DOHH2 (cell line): ENCODE data around the gene PHLDB2.
A peak's percentile ranks its signal among the peaks of the same experiment; 100 is the strongest.

ENCODE experiments used
- H3F3A ChIP-seq: fragments of 200-600 bp; sonication (generic), shearing (Covaris generic); 2 replicates; pipeline ENCODE4 v1.6.0; 2016; ENCODE audit warnings: antibody characterized with exemption, mild to moderate bottlenecking; ENCODE audit not compliant: control insufficient read depth, insufficient read depth
- H3K27ac ChIP-seq: fragments of 200-600 bp; sonication (generic); 2 replicates; pipeline ENCODE4 v1.5.1; 2014; ENCODE audit warnings: low read depth, mild to moderate bottlenecking, low read length, moderate library complexity
- H3K27me3 ChIP-seq: fragments of 200-600 bp; sonication (generic); 2 replicates; pipeline ENCODE4 v1.6.1; 2014; ENCODE audit warnings: mild to moderate bottlenecking, low read length, mixed read lengths; ENCODE audit not compliant: control insufficient read depth
- H3K36me3 ChIP-seq: fragments of 200-600 bp; sonication (generic); 2 replicates; pipeline ENCODE4 v1.6.1; 2014; ENCODE audit warnings: mild to moderate bottlenecking, low read length, moderate library complexity, mixed read lengths; ENCODE audit not compliant: control insufficient read depth
- H3K4me1 ChIP-seq: fragments of 200-600 bp; sonication (generic); 2 replicates; pipeline ENCODE4 v1.6.1; 2014; ENCODE audit warnings: mild to moderate bottlenecking, low read length, mixed read lengths; ENCODE audit not compliant: control insufficient read depth
- H3K4me2 ChIP-seq: fragments of 200-600 bp; sonication (generic); 2 replicates; pipeline ENCODE4 v1.6.0; 2014; ENCODE audit warnings: mild to moderate bottlenecking, low read length, moderate library complexity
- H3K4me3 ChIP-seq: fragments of 200-600 bp; sonication (generic); 2 replicates; pipeline ENCODE4 v1.5.1; 2014; ENCODE audit warnings: mild to moderate bottlenecking, low read length, mixed read lengths
- H3K79me2 ChIP-seq: fragments of 200-600 bp; sonication (generic); 2 replicates; pipeline ENCODE4 v1.6.1; 2014; ENCODE audit warnings: mild to moderate bottlenecking, low read length, mixed read lengths; ENCODE audit not compliant: control insufficient read depth
- H3K9me2 ChIP-seq: fragments of 200-600 bp; sonication (generic); replicated peaks from 2 replicates; pipeline ENCODE4 v1.6.1; 2014; ENCODE audit warnings: mild to moderate bottlenecking, low read length, mixed read lengths; ENCODE audit not compliant: control insufficient read depth
- H3K9me3 ChIP-seq: fragments of 200-600 bp; sonication (generic); 2 replicates; pipeline ENCODE4 v1.6.1; 2014; ENCODE audit warnings: antibody characterized with exemption, low read length, mixed read lengths; ENCODE audit not compliant: control insufficient read depth, insufficient read depth
- H4K20me1 ChIP-seq: fragments of 200-600 bp; sonication (generic); 2 replicates; pipeline ENCODE4 v1.6.0; 2014; ENCODE audit warnings: low read depth, mild to moderate bottlenecking, antibody characterized with exemption, low read length, moderate library complexity; ENCODE audit not compliant: control insufficient read depth, insufficient read depth
- EZH2phosphoT487 ChIP-seq: fragments of 200-600 bp; sonication (generic); IDR thresholded peaks from 2 replicates; pipeline ENCODE4 v1.6.1; 2017; ENCODE audit warnings: borderline replicate concordance, mild to moderate bottlenecking, antibody characterized with exemption, low read length, moderate library complexity, mixed read lengths
- TF ChIP-seq, protein P1 (sequence below): fragments of 200-600 bp; sonication (generic); IDR thresholded peaks from one replicate; pipeline ENCODE4 v1.5.1; 2014; ENCODE audit warnings: antibody characterized with exemption, mild to moderate bottlenecking, low read depth, low read length; ENCODE audit not compliant: poor library complexity, severe bottlenecking

The PHLDB2 gene

DNA sequence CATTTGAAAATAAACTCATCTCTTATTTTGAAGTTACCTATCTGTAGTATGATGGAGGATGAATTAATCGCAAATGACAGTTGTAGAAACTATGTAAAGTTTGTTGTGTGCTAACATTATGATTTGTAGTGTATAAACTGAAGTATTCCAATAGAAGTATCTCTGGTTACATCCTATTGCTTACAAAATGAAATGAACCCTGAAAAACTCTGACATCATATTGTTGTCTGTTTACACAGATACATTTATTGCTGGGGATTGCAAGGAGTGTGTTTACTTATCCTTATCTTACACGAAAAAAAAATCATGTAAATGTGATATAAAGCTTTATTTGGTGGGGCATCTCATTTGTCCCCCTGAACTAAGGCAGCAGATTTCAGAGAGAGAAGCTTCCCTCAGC, 117.2 kb downstream of the PHLDB2 start:
- H3K4me1 ChIP-seq: peaks cover 23% of the 10 kb centered on the region
- H3K4me3 ChIP-seq: no peak overlapping the region
- peaks cover 24% of the 10 kb centered on the region for H3K27me3 ChIP-seq
- H3K9me2 ChIP-seq: no peaks in the 10 kb centered on the region
- H3K4me2 ChIP-seq: no peak overlapping the region
- peaks cover 24% of the 10 kb centered on the region for H3K79me2 ChIP-seq
- no peak overlapping the region for H3K27ac ChIP-seq
- no peaks in the 10 kb centered on the region for H3K9me3 ChIP-seq
- peaks cover 10% of the 10 kb centered on the region for H3K36me3 ChIP-seq
- no peaks in the 10 kb centered on the region for H4K20me1 ChIP-seq
- H3F3A ChIP-seq: no peaks in the 10 kb centered on the region
- no peak for TF ChIP-seq EZH2phosphoT487
- TF ChIP-seq, protein P1, sequence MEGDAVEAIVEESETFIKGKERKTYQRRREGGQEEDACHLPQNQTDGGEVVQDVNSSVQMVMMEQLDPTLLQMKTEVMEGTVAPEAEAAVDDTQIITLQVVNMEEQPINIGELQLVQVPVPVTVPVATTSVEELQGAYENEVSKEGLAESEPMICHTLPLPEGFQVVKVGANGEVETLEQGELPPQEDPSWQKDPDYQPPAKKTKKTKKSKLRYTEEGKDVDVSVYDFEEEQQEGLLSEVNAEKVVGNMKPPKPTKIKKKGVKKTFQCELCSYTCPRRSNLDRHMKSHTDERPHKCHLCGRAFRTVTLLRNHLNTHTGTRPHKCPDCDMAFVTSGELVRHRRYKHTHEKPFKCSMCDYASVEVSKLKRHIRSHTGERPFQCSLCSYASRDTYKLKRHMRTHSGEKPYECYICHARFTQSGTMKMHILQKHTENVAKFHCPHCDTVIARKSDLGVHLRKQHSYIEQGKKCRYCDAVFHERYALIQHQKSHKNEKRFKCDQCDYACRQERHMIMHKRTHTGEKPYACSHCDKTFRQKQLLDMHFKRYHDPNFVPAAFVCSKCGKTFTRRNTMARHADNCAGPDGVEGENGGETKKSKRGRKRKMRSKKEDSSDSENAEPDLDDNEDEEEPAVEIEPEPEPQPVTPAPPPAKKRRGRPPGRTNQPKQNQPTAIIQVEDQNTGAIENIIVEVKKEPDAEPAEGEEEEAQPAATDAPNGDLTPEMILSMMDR: no peak

DNA sequence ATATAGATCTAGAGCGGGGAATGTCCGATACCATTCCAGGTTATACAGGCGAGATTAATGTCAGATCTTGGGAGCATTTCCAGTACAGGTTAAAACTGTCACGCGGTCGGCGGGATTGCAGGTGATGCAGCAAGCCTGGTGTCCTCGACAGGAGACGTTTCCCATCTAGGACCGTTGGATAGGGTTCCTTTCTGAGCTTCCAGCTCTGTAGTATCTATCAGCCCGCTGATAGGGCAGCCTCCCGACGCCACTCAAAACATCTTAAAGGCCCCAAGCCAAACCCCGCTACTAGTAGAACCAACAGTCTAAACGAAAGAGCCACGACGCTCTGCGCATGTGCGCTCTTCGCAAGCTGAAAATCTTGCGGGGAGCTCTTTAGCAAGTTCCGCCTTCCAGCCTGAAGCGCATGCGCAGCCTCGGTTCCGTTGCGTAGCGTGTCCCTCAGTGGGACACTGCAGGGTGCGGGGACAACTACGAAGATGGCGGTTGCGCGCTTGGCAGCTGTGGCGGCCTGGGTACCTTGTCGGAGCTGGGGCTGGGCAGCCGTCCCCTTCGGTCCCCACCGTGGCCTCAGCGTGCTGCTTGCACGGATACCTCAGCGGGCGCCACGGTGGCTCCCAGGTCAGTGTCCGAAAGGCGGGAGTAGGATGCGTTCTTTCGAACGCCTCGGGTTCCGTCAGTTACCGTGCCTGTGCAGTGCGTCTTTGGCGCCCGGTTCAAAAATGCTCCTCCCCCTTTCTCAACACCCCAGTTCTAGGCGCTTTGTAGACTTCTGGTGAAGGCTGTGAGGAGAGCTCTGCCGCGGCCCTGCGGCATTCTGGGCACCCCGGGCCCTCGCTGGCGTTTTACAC, 119.7 kb downstream of the PHLDB2 start, which contains the start of gene ABHD10:
TSS of gene ABHD10 (plus strand) at position 444 of the 851 bp plus-strand sequence. CDS start at position 480, 36 bp downstream.
- Histone ChIP-seq H3K4me2 (peak within 1 kb of the TSS; percentile 89), H3K4me1 (peaks cover 31% of the 10 kb centered on the region), H3K36me3 (peaks cover 30% of the 10 kb centered on the region), H3K27me3 (peaks cover 15% of the 10 kb centered on the region), H3K9me2 (no peaks in the 10 kb centered on the region), H3K9me3 (no peaks in the 10 kb centered on the region), H3K79me2 (peaks cover 47% of the 10 kb centered on the region), H3F3A (no peaks in the 10 kb centered on the region), H3K27ac (peak within 1 kb of the TSS; percentile 51), H3K4me3 (peak within 1 kb of the TSS; percentile 93), H4K20me1 (no peaks in the 10 kb centered on the region; the same call in 1 of the 2 replicates)
- TF ChIP-seq, protein P1: no peak
- TF ChIP-seq EZH2phosphoT487: no peak

DNA sequence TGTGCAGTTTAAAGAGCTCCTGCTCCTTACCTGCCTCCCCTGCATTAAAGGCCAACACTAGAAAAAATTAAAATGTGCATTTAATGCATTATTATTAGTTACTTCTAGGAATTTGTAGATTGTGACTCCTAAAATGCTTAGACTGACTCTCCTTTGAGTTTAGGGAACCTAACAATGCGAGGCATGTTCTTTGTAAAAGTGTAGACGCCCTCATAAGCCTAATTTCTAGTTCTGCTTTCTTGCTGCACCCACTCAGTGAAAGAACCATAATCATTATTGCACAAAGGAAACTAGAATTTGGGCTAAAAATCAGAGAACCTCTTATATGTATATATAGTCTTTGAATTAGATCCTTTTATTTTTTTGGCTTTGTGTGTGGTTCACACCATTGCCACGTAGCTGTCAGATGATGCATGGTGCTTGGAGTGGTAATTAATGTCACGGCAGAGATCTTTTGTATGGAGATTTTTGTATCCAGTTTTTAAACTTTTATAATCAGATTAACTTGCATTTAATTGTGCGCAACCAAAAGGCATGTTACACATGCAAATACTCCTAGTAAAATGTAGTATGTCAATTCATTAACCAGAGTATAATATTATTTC, 120.5 kb downstream of the PHLDB2 start:
- Histone ChIP-seq H3K9me3 (no peaks in the 10 kb centered on the region), H3F3A (no peaks in the 10 kb centered on the region), H3K9me2 (no peaks in the 10 kb centered on the region), H3K79me2 (peaks cover 52% of the 10 kb centered on the region), H3K4me3 (peak overlapping the region; percentile 93), H3K4me2 (peak overlapping the region; percentile 89), H4K20me1 (no peaks in the 10 kb centered on the region; the same call in 1 of the 2 replicates), H3K27ac (peak overlapping the region; percentile 51), H3K4me1 (peaks cover 31% of the 10 kb centered on the region), H3K27me3 (peaks cover 10% of the 10 kb centered on the region), H3K36me3 (peaks cover 35% of the 10 kb centered on the region)
- no peak for TF ChIP-seq EZH2phosphoT487
- TF ChIP-seq, protein P1: no peak
